CD4-positive, alpha-beta T cell treated with Interferon gamma for 1 hour (primary cell): ENCODE measurements around the gene CD300LG.
"Not testable (repeated sequence)": the region's sequence is repeated elsewhere in the genome, so short reads cannot be mapped to it uniquely, and the experiment has no call there.

Source experiments
- DNase-seq: peaks from one replicate; pipeline ENCODE4 v3.0.0-alpha.2; 2020

The CD300LG gene

DNA sequence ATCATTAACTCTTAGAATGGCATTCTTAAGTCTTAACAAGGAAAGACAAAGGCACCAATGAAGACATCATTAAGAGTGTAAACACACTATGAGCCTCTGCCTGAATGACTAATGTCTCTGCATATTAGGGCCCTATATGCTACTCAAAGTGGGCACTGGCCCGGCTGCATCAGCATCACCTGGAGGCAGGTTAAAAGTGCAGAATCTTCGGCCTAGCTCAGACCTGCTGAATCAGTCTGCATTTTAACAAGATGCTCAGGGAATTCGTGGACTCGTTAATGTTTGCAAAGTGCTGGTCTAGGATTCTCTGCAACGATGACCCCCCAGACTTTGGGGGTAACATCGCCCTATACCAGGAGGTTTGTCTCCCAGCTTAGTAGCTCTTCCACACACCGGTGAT is 20.8 kb upstream of the CD300LG start:
- DNase-seq, result no peak

DNA sequence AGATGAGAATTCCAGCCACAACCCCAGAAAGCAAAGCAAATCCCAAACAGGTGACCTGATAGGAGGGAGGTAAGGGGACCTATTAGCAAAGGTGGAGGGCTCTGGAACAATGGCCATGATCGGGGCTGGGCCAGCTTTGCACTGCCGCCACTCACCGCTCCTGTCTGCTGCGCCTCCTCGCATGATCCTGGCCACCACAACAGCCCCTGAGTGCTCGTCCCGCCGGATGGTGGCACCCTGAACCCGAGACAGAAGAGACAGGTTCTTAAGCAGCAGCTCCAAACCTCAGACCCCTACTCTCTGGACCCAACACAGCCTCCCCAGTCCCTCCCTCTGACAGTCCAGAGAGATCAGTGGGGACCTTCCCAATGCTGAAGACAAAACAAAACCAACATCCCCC is 19.4 kb upstream of the CD300LG start:
- DNase-seq, result no peak

DNA sequence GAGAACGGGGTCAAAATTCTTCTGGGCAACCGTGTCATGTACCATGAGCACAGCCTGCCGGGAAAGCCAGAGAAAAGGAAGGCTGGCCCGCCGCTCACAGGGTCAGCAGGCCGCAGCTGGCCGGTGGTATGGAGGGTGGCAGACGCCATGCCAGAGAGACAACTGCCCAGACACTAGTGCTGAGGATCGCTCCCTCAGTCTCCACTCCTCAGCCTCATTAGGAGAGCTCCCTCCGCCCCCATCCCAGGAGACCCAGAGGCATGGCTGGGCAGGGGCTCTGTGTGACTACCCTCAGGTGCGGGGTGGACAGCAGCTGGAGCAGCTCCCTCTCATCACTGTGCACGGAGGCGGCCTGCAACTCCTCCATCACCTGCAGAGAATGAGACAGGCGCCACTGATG is 17.2 kb upstream of the CD300LG start:
- no peak for DNase-seq

DNA sequence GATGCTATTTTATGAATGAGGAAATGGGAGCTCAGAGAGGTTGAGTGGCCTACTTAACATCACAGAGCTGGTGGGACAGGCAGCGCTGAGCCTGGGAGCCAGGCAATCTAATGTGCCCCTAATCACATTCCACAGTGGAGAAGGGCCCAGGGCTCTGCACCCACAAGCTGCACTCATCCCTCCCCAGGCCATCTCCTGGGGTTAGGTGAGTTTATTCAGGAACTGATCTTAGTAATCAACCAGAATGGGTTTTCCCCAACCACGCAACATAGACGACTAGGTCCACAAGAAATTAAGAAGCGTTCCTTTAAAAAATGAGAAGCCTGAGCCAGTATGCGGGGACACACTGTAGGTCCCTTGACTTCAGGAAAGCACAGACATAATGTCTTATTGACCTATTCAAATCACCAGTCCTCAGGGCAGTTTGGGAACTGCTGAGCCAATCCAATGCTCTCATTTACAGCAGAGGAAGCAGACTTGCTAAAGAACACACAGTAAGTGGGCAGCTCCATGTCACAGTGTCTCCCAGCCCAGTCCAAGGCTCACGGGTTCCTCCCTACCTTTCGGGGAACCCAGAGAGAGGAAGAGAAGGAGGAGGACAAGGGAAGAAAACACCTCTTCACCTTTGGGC is 16.4 kb upstream of the CD300LG start:
- no peak for DNase-seq

DNA sequence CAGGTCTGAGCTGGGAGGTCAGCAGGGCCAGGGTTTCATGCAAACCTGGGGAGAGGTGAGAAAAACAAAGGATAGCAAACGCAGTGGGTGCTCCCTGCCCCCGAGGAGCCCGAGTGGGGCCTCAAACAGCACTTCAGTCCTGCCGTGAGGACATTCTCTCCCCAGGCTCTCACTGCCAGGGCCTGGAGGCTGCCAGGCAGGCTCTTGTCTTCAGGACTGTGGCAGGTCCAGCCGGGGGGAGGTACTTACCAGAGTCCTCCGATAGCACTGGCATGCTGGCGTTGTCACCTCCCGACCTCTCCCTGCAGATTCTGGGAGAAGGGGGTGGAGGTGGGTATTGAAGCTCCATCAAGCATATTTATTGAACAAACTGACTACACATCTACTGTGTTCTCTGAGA is 15.3 kb upstream of the CD300LG start:
- DNase-seq, result no peak

DNA sequence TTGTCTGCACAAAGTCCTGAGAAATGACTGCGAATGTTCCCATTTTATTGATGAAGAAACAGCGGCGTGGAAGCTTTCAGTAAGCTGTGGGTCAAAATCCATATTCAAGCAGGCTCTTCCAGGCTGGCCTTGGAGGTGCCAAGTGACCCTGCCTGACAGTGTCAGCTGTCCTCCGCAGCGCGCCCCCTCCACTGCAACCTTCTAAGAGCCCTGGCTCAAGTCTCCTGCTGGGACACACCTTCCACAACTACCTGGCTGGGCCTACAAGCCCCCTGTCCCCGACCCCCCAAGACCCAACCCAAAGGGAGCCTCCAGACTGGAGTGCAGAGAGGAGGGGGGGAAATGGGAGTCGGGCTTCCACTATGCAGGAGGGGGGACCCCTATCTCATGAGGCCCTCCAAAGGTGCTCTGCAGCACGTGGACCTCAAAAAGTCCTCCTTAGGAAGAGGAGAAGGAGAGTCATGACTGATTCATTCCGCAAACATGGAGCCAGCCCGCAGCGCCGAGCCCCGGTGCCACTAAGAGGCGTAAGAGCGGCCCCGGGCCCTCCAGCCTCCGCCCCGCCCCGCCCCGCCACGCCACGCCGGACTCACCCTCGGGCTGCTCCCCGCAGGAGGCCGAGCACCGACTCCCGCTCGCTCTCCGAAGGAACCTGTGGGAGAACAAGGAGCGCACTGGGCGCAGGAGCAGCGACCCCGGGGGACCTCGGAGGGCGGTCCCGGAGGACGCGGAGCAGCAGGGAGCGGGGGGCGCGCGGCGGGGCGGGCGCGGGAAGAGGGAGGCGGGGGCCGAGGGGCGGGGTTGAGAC is 14.6 kb upstream of the CD300LG start:
- DNase-seq, result no peak

DNA sequence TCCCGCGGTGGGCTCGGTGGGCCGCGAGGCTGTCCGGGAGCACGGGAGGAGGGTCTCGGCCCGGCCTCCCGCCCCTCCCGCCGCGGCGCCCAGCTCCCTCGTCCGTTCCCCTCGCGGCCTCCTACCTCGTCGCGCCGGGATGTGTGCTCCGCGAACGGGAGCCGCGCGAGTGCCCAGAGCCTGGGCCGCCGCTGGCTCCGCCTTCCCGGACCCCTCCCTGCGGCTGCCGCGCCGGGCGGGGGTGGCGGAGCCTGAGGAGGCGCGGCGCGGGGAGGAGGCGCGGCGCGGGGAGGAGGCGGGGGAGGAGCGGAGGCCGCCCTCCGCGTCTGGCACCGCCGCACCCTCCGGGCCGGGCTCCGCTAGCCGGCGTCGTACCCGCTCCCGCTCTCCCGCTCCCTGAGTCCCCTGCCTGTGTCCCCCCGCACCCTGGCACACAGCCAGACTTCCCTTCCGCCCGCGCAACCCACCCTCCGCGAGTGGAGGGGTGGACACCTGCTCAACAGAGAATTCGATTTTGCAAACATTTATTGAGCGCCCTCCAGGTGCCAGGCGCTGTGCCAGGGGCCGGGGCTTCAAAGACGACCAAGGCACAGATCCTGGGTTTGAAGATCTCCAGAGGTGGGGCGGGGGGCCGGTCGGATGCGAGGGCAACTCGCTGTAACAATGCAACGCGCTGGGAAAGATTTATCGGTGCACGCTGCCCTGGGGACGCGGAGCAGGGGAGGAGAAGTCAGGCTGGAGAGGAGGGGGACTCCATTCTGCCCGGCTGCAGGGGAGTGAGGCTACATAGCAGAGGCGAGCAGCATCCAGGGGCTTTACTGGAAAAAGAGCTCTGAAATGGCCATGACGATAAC is 13.8 kb upstream of the CD300LG start, which contains the start of gene MPP3:
Gene MPP3, minus strand, starts transcription at position 171 of the 854 bp plus-strand sequence. CDS start 1,240 bp downstream, outside the sequence.
- peak; percentile 25 for DNase-seq

DNA sequence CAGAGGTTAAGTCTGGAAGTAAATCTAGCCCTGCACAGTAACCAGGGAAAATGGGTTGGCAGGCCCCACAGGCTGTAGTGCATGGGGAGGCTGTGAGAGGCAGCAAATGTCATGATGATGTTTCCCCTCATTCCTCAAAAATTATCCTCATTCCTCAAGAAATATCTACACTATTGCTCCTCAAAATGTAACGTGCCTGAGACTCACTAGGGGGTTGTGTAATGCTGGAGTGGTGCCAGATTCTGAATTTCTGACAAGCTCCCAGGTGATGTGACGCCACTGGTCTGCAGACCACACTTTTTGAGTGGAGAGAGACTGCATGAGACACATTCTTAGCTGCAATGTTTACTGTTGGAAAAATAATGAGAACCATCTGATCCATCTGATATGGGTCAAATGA is 12.9 kb upstream of the CD300LG start:
- DNase-seq, result no peak

DNA sequence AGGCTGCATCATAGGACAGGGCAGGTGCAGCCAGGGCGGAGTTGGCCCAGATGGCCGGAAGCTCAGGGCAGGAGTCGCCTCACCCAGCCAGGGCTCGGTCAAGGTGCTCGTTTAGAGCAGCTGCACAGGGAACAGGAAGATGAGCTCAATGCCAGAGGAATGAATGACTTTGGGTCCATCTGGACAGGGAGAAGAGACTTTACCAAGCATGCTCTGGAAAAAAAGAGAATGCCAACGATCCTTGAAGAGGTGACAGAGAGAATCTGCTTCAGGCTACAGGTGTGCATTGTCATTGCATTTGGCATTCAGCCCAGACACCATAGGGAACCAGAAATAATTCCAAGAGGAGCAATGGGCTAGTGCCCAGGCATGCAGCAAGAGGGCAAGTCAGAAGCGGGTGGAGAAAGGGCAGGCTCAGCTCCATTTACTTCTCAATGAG is 7.3 kb upstream of the CD300LG start:
- no peak for DNase-seq

DNA sequence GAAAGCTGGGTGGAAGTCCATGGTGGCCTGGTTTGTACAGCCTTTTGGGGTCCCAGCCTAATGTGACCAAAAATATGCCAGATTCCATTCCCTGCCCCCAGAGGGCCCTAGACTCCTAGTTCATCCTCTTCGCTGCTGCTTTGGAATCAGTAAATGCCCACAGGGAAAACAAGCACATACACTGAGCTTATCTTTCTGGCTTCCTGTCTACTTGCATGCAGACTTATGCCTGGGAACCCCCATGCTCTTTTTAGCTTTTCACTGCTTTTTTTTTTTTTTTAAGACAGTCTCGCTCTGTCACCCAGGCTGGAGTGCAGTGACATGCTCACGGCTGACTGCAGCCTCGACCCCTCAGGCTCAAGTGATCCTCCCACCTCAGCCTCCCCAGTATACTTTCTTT is 6.2 kb upstream of the CD300LG start:
- DNase-seq, result no peak

DNA sequence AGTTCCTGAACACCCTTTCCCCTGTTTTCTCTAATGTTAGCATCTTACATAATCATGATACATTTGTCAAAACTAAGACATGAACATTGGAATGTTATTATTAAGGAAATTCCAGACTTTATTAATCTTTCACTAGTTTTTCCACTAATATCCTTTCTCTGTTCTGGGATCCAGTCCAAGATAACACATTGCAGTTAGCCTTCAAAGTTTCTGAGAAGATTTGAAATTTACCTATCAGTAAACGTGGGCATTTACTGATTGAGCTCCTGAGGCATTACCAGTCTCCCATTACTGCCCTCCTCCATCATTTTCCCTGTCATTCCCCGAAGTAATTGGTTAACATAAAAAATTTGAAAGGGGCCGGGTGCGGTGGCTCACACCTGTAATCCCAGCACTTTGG is 5.7 kb upstream of the CD300LG start:
- DNase-seq, result no peak

DNA sequence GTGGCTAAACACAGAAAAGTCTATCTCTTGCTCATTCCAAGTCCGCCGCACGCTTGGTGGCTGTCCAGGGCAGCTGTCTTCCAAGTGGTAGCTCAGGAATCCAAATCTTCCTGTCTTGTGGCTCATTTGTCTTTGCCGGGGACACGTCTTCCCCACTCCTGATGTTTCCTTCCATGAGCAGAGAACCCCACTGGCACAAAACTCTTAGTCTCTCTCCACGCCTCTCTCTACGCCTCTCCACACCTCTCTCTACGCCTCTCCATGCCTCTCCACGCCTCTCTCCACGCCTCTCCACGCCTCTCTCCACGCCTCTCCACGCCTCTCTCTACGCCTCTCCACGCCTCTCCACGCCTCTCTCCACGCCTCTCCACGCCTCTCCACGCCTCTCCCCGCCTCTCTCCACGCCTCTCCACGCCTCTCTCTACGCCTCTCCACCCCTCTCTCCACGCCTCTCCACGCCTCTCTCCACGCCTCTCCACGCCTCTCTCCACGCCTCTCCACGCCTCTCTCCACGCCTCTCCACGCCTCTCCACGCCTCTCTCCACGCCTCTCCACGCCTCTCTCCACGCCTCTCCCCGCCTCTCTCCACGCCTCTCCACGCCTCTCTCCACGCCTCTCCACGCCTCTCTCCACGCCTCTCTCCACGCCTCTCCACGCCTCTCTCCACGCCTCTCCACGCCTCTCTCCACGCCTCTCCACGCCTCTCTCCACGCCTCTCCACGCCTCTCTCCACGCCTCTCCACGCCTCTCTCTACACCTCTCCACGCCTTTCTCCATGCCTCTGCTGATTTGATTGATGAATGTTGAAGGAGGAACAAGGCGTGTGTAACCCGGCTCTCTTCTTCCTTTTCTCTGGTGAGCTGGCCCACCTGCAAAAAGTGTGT is 4.6 kb upstream of the CD300LG start:
- DNase-seq, result not testable (repeated sequence)

DNA sequence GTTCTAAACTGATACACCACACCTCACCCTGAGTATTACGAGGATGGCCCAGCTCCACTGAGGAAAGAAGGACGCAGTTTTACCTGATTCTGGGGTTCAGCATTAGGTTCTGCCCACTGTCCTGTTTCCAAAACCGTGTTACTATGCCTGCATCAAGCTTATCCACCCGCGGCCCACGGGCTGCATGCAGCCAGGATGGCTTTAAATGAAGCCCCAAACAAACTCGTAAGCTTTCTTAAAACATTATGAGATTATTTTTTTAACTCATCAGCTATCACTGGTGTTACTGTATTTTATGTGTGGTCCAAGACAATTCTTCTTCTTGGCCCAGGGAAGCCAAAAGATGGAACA is 4.0 kb upstream of the CD300LG start:
- DNase-seq, result no peak

DNA sequence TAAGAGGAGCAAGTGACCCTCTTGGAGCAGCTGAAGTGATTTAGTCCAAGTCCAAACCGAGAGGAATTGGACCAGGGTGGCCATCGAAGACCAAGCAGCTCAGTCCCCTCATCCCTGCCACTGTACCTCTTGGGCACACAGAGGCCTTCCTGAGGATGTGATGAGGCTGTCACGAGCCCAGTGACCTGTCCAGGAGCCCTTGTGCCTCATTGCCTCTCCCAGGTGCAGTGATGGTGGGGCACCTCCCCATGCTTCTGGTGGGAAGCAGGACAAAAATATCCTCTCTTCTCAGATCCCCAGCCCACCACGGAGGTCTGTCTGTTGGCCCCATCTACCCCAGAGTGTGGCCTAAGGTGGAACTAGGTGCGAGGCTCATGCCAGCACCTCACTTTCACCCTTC is 2.7 kb upstream of the CD300LG start:
- no peak for DNase-seq

DNA sequence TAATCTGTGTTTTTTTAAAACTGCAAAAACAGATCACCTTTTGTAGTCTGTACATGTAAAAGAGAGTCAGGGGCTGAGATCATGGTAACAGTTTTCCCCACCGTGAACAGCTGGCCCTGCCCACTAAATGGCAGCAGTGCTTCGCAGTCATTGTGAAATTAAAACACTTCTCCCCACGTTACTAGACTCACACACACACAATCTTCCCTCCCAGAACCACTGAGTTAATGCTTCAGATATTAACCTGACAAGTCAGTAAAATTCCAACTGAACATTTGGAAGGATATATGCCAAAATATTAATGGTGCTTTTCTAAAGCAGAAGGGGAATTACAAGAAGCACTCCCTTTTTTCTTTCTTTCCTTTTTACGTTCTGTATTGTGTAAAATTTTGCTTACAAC is 1.2 kb upstream of the CD300LG start:
- no peak for DNase-seq

DNA sequence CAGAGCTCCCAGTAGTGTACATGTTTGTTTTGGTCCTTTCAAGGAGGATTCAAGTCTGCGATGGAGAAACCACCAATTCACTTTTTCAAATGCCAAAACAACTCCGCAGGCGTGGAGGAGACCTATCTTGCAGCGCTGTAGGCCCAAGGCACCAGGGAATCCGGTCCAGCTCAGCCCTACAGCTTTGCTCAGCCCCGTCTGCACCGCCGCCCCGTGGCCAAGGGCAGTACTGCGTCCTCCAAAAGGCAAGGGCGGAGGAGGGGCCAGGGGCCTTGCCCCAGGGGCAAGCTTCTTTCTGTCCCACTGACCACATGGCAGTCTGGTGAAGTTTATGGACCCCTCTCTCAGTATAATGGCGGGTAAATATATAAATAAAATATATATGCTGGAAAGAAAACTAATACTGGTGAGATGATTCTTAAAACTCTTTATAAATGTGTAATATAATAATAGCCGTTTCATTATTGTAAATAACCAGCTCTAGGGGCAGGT is 709 bp upstream of the CD300LG start:
- peak; percentile 63 for DNase-seq

DNA sequence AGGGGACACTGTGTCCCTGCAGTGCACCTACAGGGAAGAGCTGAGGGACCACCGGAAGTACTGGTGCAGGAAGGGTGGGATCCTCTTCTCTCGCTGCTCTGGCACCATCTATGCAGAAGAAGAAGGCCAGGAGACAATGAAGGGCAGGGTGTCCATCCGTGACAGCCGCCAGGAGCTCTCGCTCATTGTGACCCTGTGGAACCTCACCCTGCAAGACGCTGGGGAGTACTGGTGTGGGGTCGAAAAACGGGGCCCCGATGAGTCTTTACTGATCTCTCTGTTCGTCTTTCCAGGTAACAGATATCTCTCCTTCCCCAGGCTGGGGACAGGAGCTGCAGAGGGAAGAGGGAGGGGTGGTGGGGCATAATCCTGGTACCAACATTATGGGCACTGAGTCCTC is 1.6 kb downstream of the CD300LG start:
- DNase-seq, result no peak

DNA sequence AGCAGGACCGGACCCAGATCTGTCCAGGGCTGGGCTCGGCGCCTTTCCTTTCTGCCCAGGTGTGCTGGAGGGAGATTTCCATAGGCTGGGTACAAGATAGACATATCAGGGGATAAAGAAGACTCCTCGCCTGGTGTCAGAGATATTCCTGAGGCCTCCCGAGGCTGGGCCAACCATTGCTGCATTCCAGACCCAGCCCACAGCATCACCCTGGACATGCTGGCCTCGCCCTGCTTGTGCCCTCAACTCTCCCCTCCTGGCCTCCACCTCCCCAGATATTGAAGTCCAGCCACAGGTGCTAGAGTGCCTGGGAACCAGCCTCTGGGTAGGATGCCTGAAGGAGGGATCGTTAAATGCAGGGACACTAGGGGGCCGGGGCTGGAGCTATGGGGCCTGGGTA is 2.1 kb downstream of the CD300LG start:
- no peak for DNase-seq

DNA sequence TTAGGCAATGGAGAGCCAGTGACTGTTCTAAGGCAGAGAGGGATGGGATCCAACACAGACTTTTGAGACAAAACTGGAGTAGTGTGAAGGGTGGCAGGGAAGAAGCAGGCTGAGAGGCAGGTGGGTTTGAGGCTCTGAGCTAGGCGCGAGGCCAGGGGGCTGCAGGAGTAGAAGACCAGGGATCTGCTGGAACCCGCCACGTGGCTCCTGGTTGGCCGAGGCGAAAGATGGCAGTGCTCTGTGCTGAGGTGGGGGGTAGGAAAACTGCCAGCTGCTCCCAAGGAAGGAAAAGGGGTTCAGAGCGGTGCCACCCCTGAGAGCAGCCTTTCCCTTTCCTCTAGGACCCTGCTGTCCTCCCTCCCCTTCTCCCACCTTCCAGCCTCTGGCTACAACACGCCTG is 5.6 kb downstream of the CD300LG start:
- DNase-seq, result no peak

DNA sequence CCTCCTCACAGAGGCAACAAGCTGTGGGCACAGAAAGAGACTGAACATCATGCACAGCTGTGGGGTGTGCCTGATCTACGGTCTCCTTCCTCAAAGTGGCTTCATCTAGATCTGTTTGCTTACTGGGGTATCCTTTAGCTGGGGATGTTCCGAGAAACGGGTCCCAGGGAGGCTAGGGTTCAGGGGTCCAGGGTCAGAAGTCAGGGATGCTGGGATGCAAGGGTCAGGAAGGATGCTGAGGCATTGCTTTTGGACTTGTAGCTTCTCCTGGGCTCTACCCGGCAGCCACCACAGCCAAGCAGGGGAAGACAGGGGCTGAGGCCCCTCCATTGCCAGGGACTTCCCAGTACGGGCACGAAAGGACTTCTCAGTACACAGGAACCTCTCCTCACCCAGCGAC is 6.6 kb downstream of the CD300LG start:
- no peak for DNase-seq

DNA sequence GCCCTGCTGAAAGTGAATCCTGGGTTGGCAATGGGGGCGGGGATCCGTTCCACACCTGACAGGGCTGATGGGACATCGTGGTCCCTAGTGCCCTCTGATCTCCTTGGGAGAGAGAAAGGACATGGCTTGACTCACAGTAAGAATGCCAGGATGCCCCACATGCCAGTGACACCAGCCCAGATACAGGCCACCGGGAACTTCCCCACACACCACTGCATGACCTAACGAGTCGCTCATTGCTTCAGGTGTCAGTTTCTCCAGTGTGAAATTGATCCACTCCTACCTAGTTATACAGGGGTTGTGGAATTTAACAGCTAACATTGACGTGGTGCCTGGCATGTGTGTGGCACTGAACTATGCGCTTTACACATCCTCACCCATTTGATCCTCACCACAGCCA is 7.5 kb downstream of the CD300LG start:
- DNase-seq, result no peak

DNA sequence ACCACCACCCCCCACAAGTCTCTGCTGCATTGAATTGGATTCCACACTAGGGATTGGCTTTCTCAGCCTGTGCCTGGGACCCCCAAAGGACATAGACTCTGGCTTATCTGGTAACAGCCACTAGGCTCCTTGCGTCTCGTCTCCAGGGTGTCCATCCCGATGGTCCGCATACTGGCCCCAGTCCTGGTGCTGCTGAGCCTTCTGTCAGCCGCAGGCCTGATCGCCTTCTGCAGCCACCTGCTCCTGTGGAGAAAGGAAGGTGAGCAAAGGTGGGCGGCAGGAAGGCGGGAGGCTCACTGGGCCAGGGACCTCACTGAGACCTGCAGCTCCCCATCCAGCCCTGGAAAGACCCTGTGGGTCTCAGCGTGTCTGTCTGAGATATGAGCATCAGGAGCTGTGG is 8.1 kb downstream of the CD300LG start:
- no peak for DNase-seq

DNA sequence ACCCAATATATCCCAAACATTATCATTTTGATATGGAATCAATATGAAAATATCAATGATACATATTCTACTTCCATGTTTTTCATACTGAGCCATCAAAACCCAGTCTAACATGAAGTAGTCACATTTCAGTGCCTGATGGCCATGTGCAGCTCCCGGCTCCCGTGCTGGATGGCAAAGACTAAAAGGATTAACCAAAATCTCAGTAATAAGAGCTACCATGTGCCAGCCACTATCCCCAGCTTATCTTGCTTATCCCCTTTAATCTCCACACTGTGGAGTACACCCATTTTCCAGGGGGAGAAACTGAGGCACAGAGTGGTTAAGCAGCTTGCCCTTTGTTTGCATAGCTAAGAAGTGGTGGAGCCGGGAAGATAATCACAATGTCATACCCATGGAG is 9.2 kb downstream of the CD300LG start:
- DNase-seq, result no peak
